K562 (cell line): Measurements from ENCODE around the gene AHSP. TPM values are rescaled to one million over a fixed set of nuclear protein-coding genes. Genes with fewer than 3 reads are reported as not detected.

Source experiments
- BRD9 ChIP-seq: fragments of 450-650 bp; IDR thresholded peaks from 2 replicates; pipeline ENCODE4 v1.6.1; 2018; ENCODE audit warnings: low read depth; ENCODE audit not compliant: partially characterized antibody
- CREB1 ChIP-seq, 2 experiments: sonication (generic) in 1 of 2; formaldehyde crosslinking in 1 of 2; IDR thresholded peaks; 2 replicates each; pipeline versions ENCODE4 v1.6.1 to v1.8.0; 2012 to 2022; ENCODE audit warnings: inconsistent platforms in 1 of 2, mild to moderate bottlenecking in 1 of 2, missing genetic modification reagents in 1 of 2, moderate library complexity in 1 of 2
- CREM ChIP-seq: IDR thresholded peaks from 2 replicates; pipeline ENCODE4 v1.6.1; 2014; ENCODE audit warnings: antibody characterized with exemption, low read depth
- EP400 ChIP-seq: fragments of 450-650 bp; IDR thresholded peaks from 2 replicates; pipeline ENCODE4 v1.6.1; 2017; ENCODE audit warnings: antibody characterized with exemption, mild to moderate bottlenecking, moderate library complexity
- GABPA ChIP-seq: fragments of 200-800 bp; sonication (Bioruptor generic); conservative IDR thresholded peaks from 2 replicates; pipeline ENCODE4 v1.6.1; 2016; ENCODE audit warnings: low read depth, missing genetic modification characterization, missing compliant biosample characterization
- GATAD2A ChIP-seq: fragments of 450-650 bp; IDR thresholded peaks from 2 replicates; pipeline ENCODE4 v1.6.1; 2017
- MCM5 ChIP-seq: fragments of 450-650 bp; IDR thresholded peaks from 2 replicates; pipeline ENCODE4 v1.6.1; 2016; ENCODE audit warnings: low read depth
- PHF21A ChIP-seq: fragments of 450-650 bp; IDR thresholded peaks from 2 replicates; pipeline ENCODE4 v1.6.1; 2017; ENCODE audit warnings: low read depth, borderline replicate concordance
- PML ChIP-seq: IDR thresholded peaks from 2 replicates; pipeline ENCODE4 v1.6.1; 2012; ENCODE audit warnings: low read length, inconsistent platforms
- POLR2H ChIP-seq: IDR thresholded peaks from 2 replicates; pipeline ENCODE4 v1.6.1; 2016; ENCODE audit warnings: missing genetic modification characterization, low read depth, mild to moderate bottlenecking, control low read depth, missing compliant biosample characterization, moderate library complexity
- RAD21 ChIP-seq, 2 experiments: fragments of 250-450 bp in 1 of 2; fragments of 450-650 bp in 1 of 2; sonication (Bioruptor Pico) in 1 of 2; formaldehyde crosslinking in 1 of 2; IDR thresholded peaks in 1 of 2; conservative IDR thresholded peaks in 1 of 2; 2 replicates each; pipeline versions ENCODE4 v1.4.0 to v1.8.0; 2020 to 2022; ENCODE audit warnings: mild to moderate bottlenecking in 2 of 2, moderate library complexity in 1 of 2
- RBM34 ChIP-seq: fragments of 200-400 bp; formaldehyde crosslinking; IDR thresholded peaks from 2 replicates; pipeline ENCODE4 v1.6.1; 2018; ENCODE audit warnings: low read length, borderline replicate concordance; ENCODE audit not compliant: insufficient read depth
- RFX7 ChIP-seq: fragments of 250-450 bp; sonication (Bioruptor Pico); IDR thresholded peaks from 2 replicates; pipeline ENCODE4 v1.5.1; 2021; ENCODE audit warnings: mild to moderate bottlenecking
- SP1 ChIP-seq: sonication (generic); formaldehyde crosslinking; IDR thresholded peaks from 2 replicates; pipeline ENCODE4 v1.8.1; 2022; ENCODE audit warnings: mild to moderate bottlenecking, missing genetic modification reagents
- YBX1 ChIP-seq: fragments of 450-650 bp; IDR thresholded peaks from 2 replicates; pipeline ENCODE4 v1.7.1; 2016; ENCODE audit warnings: mild to moderate bottlenecking
- ZKSCAN1 ChIP-seq: fragments of 150-350 bp; IDR thresholded peaks from 2 replicates; pipeline ENCODE4 v1.6.1; 2016; ENCODE audit warnings: low read depth, low read length
- ZNF121 ChIP-seq: sonication (generic); formaldehyde crosslinking; conservative IDR thresholded peaks from 2 replicates; pipeline ENCODE4 v1.8.0; 2022; ENCODE audit warnings: missing genetic modification reagents
- polyA plus RNA-seq, 8 experiments: library from polyadenylated mRNA; depleted of rRNA in 4 of 8; stranded (reverse) in 5 of 8; unstranded in 3 of 8; fragments of >200 nt; fragmentation: Nextera tagmentation in 2 of 8; fragmentation: Illumina TruSeq in 1 of 8; extraction: Ambion mirVana in 2 of 8; extraction: Trizol in 1 of 8; gene quantifications; 2 replicates each; pipeline versions ENCODE4 v1.2.1 to v1.2.3, GENCODE V29; 2011 to 2014; ENCODE audit warnings: inconsistent platforms in 1 of 8, missing spikeins in 1 of 8
- total RNA-seq, 7 experiments: library from RNA; depleted of rRNA in 6 of 7; stranded (reverse); fragments of >200 nt in 6 of 7; fragmentation: Illumina TruSeq in 2 of 7; extraction: Trizol in 2 of 7; gene quantifications; 2 replicates each; pipeline versions ENCODE4 v1.2.1 to v1.2.3, GENCODE V29; 2011 to 2021; ENCODE audit warnings: low replicate concordance in 1 of 7
- TF ChIP-seq, protein P1 (sequence below), 3 experiments: fragments of 200-800 bp in 1 of 3; fragments of 250-450 bp in 1 of 3; fragments of 450-650 bp in 1 of 3; sonication (Bioruptor Pico) in 1 of 3; sonication (Bioruptor generic) in 1 of 3; formaldehyde crosslinking in 1 of 3; IDR thresholded peaks; 2 replicates each; pipeline versions ENCODE4 v1.6.1 to v1.8.0; 2016 to 2022; ENCODE audit warnings: mild to moderate bottlenecking in 2 of 3, missing genetic modification characterization in 2 of 3, missing compliant biosample characterization in 1 of 3, moderate library complexity in 1 of 3
- TF ChIP-seq, protein P2 (sequence below): fragments of 250-450 bp; sonication (Bioruptor Pico); IDR thresholded peaks from 2 replicates; pipeline ENCODE4 v1.8.0; 2022; ENCODE audit warnings: inconsistent platforms, mild to moderate bottlenecking, moderate library complexity, borderline replicate concordance
- TF ChIP-seq, protein P3 (sequence below): fragments of 450-650 bp; conservative IDR thresholded peaks from 2 replicates; pipeline ENCODE4 v1.6.1; 2016; ENCODE audit warnings: missing genetic modification characterization, low read depth, mild to moderate bottlenecking, control low read depth, missing compliant biosample characterization

The AHSP gene
- total and polyA plus RNA-seq, 9 of the 15 experiments (the other 6 are each of a cell fraction or from before 2014, with no cell fraction given): 6.6 to 99.1 (median 25.8) TPM

DNA sequence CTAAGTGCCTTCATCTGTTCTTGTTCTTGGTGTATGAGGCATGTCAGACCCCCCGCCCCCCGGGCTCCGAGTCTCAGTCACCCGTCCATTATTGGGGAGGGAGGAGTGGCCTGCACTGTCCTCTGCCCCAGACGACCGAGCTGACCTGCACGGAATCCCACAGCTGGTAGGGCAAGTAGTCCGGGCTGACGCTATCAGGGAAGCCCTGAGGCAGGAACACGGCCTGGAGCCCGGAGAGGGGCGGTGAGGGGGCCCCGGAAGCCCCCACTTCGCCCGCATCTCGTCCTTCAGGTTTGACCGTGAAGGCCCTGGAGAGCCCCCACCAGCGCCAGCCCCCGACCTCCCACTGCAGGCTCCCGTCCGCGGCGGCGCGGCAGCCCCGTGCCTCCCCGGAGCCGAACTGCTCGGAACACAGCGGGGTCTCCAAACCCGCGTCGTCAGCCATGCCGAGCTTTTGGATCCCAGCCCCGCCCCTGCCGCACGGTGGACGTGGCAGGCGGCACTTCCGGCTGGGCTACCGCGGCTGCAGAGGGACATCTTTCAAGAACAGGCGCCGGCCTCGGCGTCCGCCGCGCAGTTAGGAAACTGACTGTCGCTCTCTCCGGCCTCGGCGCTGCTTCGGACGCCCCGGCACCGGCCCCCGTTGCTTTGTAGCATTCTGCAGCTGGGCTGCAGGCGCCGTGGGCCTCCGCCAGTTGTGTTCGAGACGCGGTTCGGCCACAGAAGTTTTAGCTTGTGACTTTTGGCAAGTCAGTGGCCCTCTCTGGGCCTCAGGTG lies 19.6 kb upstream of the AHSP start, which contains the start of gene RUSF1 (continued):
- TF ChIP-seq GATAD2A (no peak), CREM (peak; percentile 76), YBX1 (no peak), ZNF121 (CRISPR knock-in tag) (no peak), POLR2H (tag) (peak; percentile 84), ZKSCAN1 (no peak), PHF21A (no peak), RAD21 (CRISPR knock-in tag; conservative IDR thresholded peaks at IDR 0.05 in 1 of 2, IDR thresholded peaks at IDR 0.05 in 1 of 2) (no peak), BRD9 (peak; percentile 61), MCM5 (no peak), GABPA (tag) (peak; percentile 93), PML (peak; percentile 59; the same call in 1 of the 2 replicates), CREB1 (IDR thresholded peaks at IDR 0.05) (peak; percentile 47), CREB1 (CRISPR knock-in tag; IDR thresholded peaks at IDR 0.05) (peak; percentile 74; the same call in 1 of the 2 replicates), EP400 (peak; percentile 99), RBM34 (0 out of 2 replicates have a peak, but pooled peaks have one; percentile 78), RFX7 (CRISPR knock-in tag) (no peak), SP1 (CRISPR knock-in tag) (peak; percentile 47)
- TF ChIP-seq, protein P1, sequence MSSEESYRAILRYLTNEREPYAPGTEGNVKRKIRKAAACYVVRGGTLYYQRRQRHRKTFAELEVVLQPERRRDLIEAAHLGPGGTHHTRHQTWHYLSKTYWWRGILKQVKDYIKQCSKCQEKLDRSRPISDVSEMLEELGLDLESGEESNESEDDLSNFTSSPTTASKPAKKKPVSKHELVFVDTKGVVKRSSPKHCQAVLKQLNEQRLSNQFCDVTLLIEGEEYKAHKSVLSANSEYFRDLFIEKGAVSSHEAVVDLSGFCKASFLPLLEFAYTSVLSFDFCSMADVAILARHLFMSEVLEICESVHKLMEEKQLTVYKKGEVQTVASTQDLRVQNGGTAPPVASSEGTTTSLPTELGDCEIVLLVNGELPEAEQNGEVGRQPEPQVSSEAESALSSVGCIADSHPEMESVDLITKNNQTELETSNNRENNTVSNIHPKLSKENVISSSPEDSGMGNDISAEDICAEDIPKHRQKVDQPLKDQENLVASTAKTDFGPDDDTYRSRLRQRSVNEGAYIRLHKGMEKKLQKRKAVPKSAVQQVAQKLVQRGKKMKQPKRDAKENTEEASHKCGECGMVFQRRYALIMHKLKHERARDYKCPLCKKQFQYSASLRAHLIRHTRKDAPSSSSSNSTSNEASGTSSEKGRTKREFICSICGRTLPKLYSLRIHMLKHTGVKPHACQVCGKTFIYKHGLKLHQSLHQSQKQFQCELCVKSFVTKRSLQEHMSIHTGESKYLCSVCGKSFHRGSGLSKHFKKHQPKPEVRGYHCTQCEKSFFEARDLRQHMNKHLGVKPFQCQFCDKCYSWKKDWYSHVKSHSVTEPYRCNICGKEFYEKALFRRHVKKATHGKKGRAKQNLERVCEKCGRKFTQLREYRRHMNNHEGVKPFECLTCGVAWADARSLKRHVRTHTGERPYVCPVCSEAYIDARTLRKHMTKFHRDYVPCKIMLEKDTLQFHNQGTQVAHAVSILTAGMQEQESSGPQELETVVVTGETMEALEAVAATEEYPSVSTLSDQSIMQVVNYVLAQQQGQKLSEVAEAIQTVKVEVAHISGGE (CRISPR knock-in tag; IDR thresholded peaks at IDR 0.05): peak in 2 of 3 experiments; percentile 38 to 80; a peak in 3 of 6 replicates
- TF ChIP-seq, protein P2, sequence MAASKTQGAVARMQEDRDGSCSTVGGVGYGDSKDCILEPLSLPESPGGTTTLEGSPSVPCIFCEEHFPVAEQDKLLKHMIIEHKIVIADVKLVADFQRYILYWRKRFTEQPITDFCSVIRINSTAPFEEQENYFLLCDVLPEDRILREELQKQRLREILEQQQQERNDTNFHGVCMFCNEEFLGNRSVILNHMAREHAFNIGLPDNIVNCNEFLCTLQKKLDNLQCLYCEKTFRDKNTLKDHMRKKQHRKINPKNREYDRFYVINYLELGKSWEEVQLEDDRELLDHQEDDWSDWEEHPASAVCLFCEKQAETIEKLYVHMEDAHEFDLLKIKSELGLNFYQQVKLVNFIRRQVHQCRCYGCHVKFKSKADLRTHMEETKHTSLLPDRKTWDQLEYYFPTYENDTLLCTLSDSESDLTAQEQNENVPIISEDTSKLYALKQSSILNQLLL: no peak
- TF ChIP-seq, protein P3, sequence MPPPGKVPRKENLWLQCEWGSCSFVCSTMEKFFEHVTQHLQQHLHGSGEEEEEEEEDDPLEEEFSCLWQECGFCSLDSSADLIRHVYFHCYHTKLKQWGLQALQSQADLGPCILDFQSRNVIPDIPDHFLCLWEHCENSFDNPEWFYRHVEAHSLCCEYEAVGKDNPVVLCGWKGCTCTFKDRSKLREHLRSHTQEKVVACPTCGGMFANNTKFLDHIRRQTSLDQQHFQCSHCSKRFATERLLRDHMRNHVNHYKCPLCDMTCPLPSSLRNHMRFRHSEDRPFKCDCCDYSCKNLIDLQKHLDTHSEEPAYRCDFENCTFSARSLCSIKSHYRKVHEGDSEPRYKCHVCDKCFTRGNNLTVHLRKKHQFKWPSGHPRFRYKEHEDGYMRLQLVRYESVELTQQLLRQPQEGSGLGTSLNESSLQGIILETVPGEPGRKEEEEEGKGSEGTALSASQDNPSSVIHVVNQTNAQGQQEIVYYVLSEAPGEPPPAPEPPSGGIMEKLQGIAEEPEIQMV (tag): peak; percentile 98
